Left lung (tissue), 14 donors: ENCODE results near the gene C6orf120. TPM values are rescaled to one million over a fixed set of nuclear protein-coding genes. Genes with fewer than 3 reads are reported as not detected.

ENCODE experiments used
- ATAC-seq: fragments of 200-7000 bp; cut with Tn5 transposase; one replicate; pipeline ENCODE4 v1.9.1; 2020; ENCODE audit warnings: moderate library complexity
- DNase-seq, 4 donors: peaks; one replicate each; pipeline ENCODE4 v3.0.0-alpha.2; 2013 to 2020
- H3K27ac ChIP-seq, 2 donors: fragments of 200-600 bp; sonication (generic) in 1 of 2; one replicate each; pipeline versions ENCODE4 v1.5.0 to v1.8.0; 2020 to 2021
- H3K27me3 ChIP-seq, 2 donors: fragments of 200-600 bp; sonication (generic) in 1 of 2; one replicate each; pipeline versions ENCODE4 v1.5.0 to v1.8.0; 2020 to 2021
- H3K36me3 ChIP-seq, 2 donors: fragments of 200-600 bp; sonication (generic) in 1 of 2; one replicate each; pipeline versions ENCODE4 v1.5.0 to v1.8.0; 2020 to 2021
- H3K4me1 ChIP-seq, 2 donors: fragments of 200-600 bp; one replicate each; pipeline ENCODE4 v1.8.0; 2021
- H3K4me3 ChIP-seq, 2 donors: fragments of 200-600 bp; sonication (generic) in 1 of 2; one replicate each; pipeline versions ENCODE4 v1.5.0 to v1.8.0; 2020 to 2021; ENCODE audit warnings: mild to moderate bottlenecking in 1 of 2
- H3K9me3 ChIP-seq, 2 donors: fragments of 200-600 bp; sonication (generic) in 1 of 2; one replicate each; pipeline versions ENCODE4 v1.5.0 to v1.8.0; 2020 to 2021
- CTCF ChIP-seq, 2 donors: fragments of 200-600 bp; sonication (generic) in 1 of 2; IDR thresholded peaks; one replicate each; pipeline versions ENCODE4 v1.5.0 to v1.8.0; 2021; ENCODE audit warnings: antibody characterized with exemption in 2 of 2
- intact Hi-C, 2 donors: fragments of 100-400 bp; cut with DNase I; formaldehyde crosslinking; loops; one replicate each; pipeline versions ENCODE4 v1.11.2 to v1.14.2; 2022
- long read RNA-seq, 12 donors: library from polyadenylated mRNA in 2 of 12; unstranded in 2 of 12; transcript quantifications; one replicate each; pipeline ENCODE4 v2.0.0 and lab custom pipeline, GENCODE V29; 2019 to 2026
- polyA plus RNA-seq, 6 donors: library from polyadenylated mRNA; unstranded; fragments of 120-200 nt; gene quantifications; one replicate each; pipeline ENCODE4 v1.2.1, GENCODE V29; 2013; ENCODE audit not compliant: insufficient read length in 6 of 6
- total RNA-seq, 2 donors: library from RNA; stranded (reverse); fragmentation: NEBNext Ultra II Directional; extraction: Animal tissue kit (Norgen Biotek cat#: 25700); gene quantifications; one replicate each; pipeline ENCODE4 v1.2.1, GENCODE V29; 2021
- donor health status: DM: no; HTN: yes; CAD: no.
- donor health status: DM: no; HTN: no; CAD: no.

Gene C6orf120
- total RNA-seq (10 to 100 TPM; 24.7 to 25.3 TPM), polyA plus RNA-seq (10 to 100 TPM; 24.4 to 28.8 (median 27.6) TPM)
- long read RNA-seq, donor 1, transcript C6orf120-201 (1 exons, 2,667 nt), result major isoform, 41 of 119 reads
- long read RNA-seq, donor 1, partial matches to known transcripts, result 55 of 119 reads
- long read RNA-seq, donor 1, other reads (novel, unspliced or antisense), result 23 of 119 reads
- long read RNA-seq, donor 2, transcript C6orf120-201 (1 exons, 2,667 nt), result major isoform, 42 of 88 reads
- long read RNA-seq, donor 2, partial matches to known transcripts, result 38 of 88 reads
- long read RNA-seq, donor 2, other reads (novel, unspliced or antisense), result 8 of 88 reads
- long read RNA-seq, donor 3, transcript C6orf120-201 (1 exons, 2,667 nt), result major isoform, 32 of 32 reads
- long read RNA-seq, donor 3, partial matches to known transcripts, result 0 of 32 reads
- long read RNA-seq, donor 3, other reads (novel, unspliced or antisense), result 0 of 32 reads
- long read RNA-seq, donor 4, transcript C6orf120-201 (1 exons, 2,667 nt), result major isoform, 7 of 7 reads
- long read RNA-seq, donor 4, partial matches to known transcripts, result 0 of 7 reads
- long read RNA-seq, donor 4, other reads (novel, unspliced or antisense), result 0 of 7 reads
- long read RNA-seq, donor 5, transcript C6orf120-201 (1 exons, 2,667 nt), result major isoform, 26 of 26 reads
- long read RNA-seq, donor 5, partial matches to known transcripts, result 0 of 26 reads
- long read RNA-seq, donor 5, other reads (novel, unspliced or antisense), result 0 of 26 reads
- long read RNA-seq, donor 6, transcript C6orf120-201 (1 exons, 2,667 nt), result major isoform, 33 of 33 reads
- long read RNA-seq, donor 6, partial matches to known transcripts, result 0 of 33 reads
- long read RNA-seq, donor 6, other reads (novel, unspliced or antisense), result 0 of 33 reads
- long read RNA-seq, donor 7, transcript C6orf120-201 (1 exons, 2,667 nt), result major isoform, 15 of 15 reads
- long read RNA-seq, donor 7, partial matches to known transcripts, result 0 of 15 reads
- long read RNA-seq, donor 7, other reads (novel, unspliced or antisense), result 0 of 15 reads
- long read RNA-seq, donor 8, transcript C6orf120-201 (1 exons, 2,667 nt), result major isoform, 25 of 25 reads
- long read RNA-seq, donor 8, partial matches to known transcripts, result 0 of 25 reads
- long read RNA-seq, donor 8, other reads (novel, unspliced or antisense), result 0 of 25 reads
- long read RNA-seq, donor 9, result 0 reads
- long read RNA-seq, donor 10, transcript C6orf120-201 (1 exons, 2,667 nt), result major isoform, 7 of 7 reads
- long read RNA-seq, donor 10, partial matches to known transcripts, result 0 of 7 reads
- long read RNA-seq, donor 10, other reads (novel, unspliced or antisense), result 0 of 7 reads
- long read RNA-seq, donor 11, transcript C6orf120-201 (1 exons, 2,667 nt), result major isoform, 39 of 39 reads
- long read RNA-seq, donor 11, partial matches to known transcripts, result 0 of 39 reads
- long read RNA-seq, donor 11, other reads (novel, unspliced or antisense), result 0 of 39 reads
- long read RNA-seq, donor 12, transcript C6orf120-201 (1 exons, 2,667 nt), result major isoform, 19 of 19 reads
- long read RNA-seq, donor 12, partial matches to known transcripts, result 0 of 19 reads
- long read RNA-seq, donor 12, other reads (novel, unspliced or antisense), result 0 of 19 reads

GRCh38 chr6:169701954-169702839, at the start of gene C6orf120, which contains the start of gene WDR27:
Gene C6orf120, plus strand, starts transcription at chr6:169702126. Its CDS starts 334 bp downstream, at chr6:169702460.
Gene WDR27, minus strand, starts transcription at chr6:169702029. Its CDS starts 13,024 bp downstream, at chr6:169689005.
- DNase-seq (peak; percentile 94 to 98 (median 98)), ATAC-seq (peak; percentile 96)
- Histone ChIP-seq H3K9me3 (peaks cover 0 to 2% of the 10 kb centered on the region in 2 donors), H3K4me1 (peaks cover 14 to 46% of the 10 kb centered on the region in 2 donors), H3K4me3 (peak within 1 kb of the TSS; percentile 66 to 95), H3K27ac (peak within 1 kb of the TSS; percentile 88 to 96), H3K36me3 (peaks cover 0 to 14% of the 10 kb centered on the region in 2 donors), H3K27me3 (no peaks in the 10 kb centered on the region)
- intact Hi-C loops, result no loop called here
- TF ChIP-seq CTCF (IDR thresholded peaks at IDR 0.05), result peak in 1 of 2 donors; percentile 21

- no peak overlapping the region for H3K27ac ChIP-seq
- peak in 1 of 4 donors; percentile 54 for DNase-seq
- H3K4me1 ChIP-seq, result peaks cover 0 to 4% of the 10 kb centered on the region in 2 donors
- TF ChIP-seq CTCF (IDR thresholded peaks at IDR 0.05), result no peak
- ATAC-seq, result no peak
- H3K27me3 ChIP-seq, result no peaks in the 10 kb centered on the region
- no peaks in the 10 kb centered on the region for H3K9me3 ChIP-seq
- peaks cover 0 to 28% of the 10 kb centered on the region in 2 donors for H3K36me3 ChIP-seq
- no peak overlapping the region for H3K4me3 ChIP-seq
- intact Hi-C loops, result no loop called here
Observed at GRCh38 chr6:169652896-169653295, 49.0 kb upstream of the C6orf120 start.

- Histone ChIP-seq H3K9me3 (no peaks in the 10 kb centered on the region), H3K4me1 (peaks cover 0 to 4% of the 10 kb centered on the region in 2 donors), H3K36me3 (peaks cover 0 to 31% of the 10 kb centered on the region in 2 donors), H3K27ac (no peak overlapping the region), H3K4me3 (no peak overlapping the region), H3K27me3 (no peaks in the 10 kb centered on the region)
- DNase-seq (peak in 1 of 4 donors; percentile 28), ATAC-seq (no peak)
- intact Hi-C loops, result no loop called here
- no peak for TF ChIP-seq CTCF (IDR thresholded peaks at IDR 0.05)
Observed at GRCh38 chr6:169653691-169654090, 48.2 kb upstream of the C6orf120 start.
